ENCODE measurements around the gene MTARC2.

The MTARC2 gene

DNA sequence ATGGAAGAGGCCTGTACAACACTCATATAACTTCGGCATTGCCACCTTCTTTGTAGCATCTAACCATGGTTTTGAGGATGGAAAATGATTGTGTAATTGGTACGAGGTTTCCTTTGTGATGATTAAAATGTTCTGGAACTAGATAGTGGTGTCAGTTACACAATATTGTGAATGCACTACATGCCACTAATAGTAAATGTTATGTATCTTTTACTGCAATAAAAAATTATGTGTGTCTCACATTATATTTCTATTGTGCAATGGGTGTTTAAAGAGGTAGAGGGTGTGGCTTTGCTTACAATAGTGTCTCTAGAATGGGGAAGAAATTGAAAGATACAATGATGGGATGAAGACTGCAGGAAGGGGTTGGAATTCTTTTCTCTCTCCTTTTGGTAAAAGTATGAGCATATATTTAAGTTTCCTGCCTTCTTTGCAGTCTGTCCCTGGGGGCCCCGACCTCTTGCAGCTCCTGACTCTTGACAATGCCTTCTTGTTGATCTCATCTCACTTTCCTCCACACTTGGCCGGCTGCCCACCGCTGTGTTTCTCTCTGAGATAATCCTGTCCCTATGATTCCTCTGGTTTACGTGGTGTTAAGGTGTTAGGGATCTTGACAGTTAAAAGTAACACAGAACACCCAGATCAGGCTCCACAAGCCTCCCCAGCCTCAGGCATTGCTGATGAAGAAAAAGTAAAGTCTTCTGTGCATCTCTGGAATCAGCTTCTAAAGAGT lies 77.9 kb downstream of the MTARC2 start:
- no peaks in the 10 kb centered on the region for H3K9me3 ChIP-seq (ENCODE audit: control insufficient read depth, low read length)
- no peaks in the 10 kb centered on the region for H3K27me3 ChIP-seq (ENCODE audit: control insufficient read depth, insufficient read depth, low read length)
- H3K9ac ChIP-seq (ENCODE audit: low read length): no peak overlapping the region
- H3K4me3 ChIP-seq (ENCODE audit: low read length): no peak overlapping the region
- peaks cover 8% of the 10 kb centered on the region for H3K4me1 ChIP-seq (ENCODE audit: control insufficient read depth, insufficient read depth, low read length)
- H3K36me3 ChIP-seq (ENCODE audit: control insufficient read depth, insufficient read depth, low read length): no peaks in the 10 kb centered on the region

DNA sequence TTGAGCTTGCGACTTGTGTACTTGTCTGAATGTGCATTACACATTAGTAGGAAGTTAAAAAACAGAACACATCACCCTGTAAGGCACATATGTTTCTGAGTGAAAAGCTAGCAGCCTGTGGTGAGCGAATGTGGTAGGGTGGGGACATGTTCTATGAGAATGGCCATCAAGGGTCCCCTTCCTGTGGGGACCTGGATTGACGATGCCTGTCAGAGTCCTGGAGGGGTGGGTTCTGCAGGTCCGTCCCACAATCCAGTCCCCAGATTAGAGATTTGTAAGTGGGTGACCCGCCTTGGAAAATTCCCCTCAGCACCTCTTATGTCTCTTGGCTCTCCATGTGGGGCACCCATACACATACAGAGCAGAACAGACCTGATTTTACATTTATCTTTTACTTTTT lies 78.6 kb downstream of the MTARC2 start:
- Histone ChIP-seq H3K4me3 (ENCODE audit: low read length) (no peak overlapping the region), H3K27me3 (ENCODE audit: control insufficient read depth, insufficient read depth, low read length) (no peaks in the 10 kb centered on the region), H3K36me3 (ENCODE audit: control insufficient read depth, insufficient read depth, low read length) (no peaks in the 10 kb centered on the region), H3K9me3 (ENCODE audit: control insufficient read depth, low read length) (no peaks in the 10 kb centered on the region), H3K9ac (ENCODE audit: low read length) (no peak overlapping the region), H3K4me1 (ENCODE audit: control insufficient read depth, insufficient read depth, low read length) (peaks cover 8% of the 10 kb centered on the region)

DNA sequence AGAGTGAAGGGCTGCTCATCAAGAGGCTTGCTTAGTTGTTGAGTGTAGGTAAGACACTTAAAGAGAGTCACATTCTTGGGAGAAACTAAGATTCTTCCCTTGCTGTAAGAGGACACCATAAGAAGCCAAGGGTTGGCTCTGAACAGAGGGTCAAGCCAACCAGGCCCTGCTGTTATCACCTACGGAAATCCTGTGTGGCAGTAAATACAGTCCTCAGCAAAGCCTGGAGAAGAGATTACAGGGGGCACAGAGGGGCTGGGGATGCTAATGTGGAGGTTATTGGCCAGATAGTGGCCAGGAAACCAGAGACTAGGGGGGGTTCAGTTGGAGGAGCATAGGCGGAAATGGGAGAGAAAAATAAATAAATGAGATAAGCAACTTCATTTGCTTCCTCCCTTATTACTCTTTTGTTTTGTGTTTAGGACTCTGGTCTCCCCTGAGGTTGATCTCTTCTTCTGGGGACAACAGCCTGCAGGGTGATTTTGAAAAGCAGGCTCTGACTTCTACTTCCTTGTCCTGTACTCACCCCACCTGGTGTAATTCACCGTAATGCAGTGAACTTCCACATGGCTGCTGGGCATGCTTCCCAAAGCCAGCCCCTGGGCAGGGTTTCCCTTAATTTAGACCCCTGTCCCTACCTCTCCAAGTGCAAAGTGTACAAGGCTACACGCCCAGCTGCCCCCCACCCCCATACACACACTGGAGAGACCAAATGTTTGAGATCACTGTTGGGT lies 79.5 kb downstream of the MTARC2 start:
- Histone ChIP-seq H3K36me3 (ENCODE audit: control insufficient read depth, insufficient read depth, low read length) (no peaks in the 10 kb centered on the region), H3K9ac (ENCODE audit: low read length) (no peak overlapping the region), H3K27me3 (ENCODE audit: control insufficient read depth, insufficient read depth, low read length) (no peaks in the 10 kb centered on the region), H3K9me3 (ENCODE audit: control insufficient read depth, low read length) (no peaks in the 10 kb centered on the region), H3K4me3 (ENCODE audit: low read length) (no peak overlapping the region), H3K4me1 (ENCODE audit: control insufficient read depth, insufficient read depth, low read length) (peaks cover 8% of the 10 kb centered on the region)

DNA sequence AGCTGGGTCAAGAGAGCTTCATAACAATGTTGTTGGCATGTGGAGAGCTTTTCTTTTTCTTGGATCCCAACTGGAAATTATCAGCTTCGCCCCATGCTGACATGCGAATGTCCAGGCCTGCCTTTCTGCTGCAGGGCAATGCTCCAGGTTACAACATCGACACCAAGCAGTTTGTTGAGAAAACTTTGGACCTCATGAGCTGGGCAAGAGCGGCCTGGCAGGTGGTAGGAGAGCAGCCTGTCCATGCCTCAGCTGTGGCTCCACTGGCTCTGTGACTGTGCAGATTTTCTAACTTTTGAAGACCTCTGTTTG lies 80.0 kb downstream of the MTARC2 start:
- H3K4me1 ChIP-seq (ENCODE audit: control insufficient read depth, insufficient read depth, low read length): peaks cover 8% of the 10 kb centered on the region
- no peaks in the 10 kb centered on the region for H3K9me3 ChIP-seq (ENCODE audit: control insufficient read depth, low read length)
- H3K4me3 ChIP-seq (ENCODE audit: low read length): no peak overlapping the region
- no peaks in the 10 kb centered on the region for H3K27me3 ChIP-seq (ENCODE audit: control insufficient read depth, insufficient read depth, low read length)
- H3K36me3 ChIP-seq (ENCODE audit: control insufficient read depth, insufficient read depth, low read length): no peaks in the 10 kb centered on the region
- no peak overlapping the region for H3K9ac ChIP-seq (ENCODE audit: low read length)

DNA sequence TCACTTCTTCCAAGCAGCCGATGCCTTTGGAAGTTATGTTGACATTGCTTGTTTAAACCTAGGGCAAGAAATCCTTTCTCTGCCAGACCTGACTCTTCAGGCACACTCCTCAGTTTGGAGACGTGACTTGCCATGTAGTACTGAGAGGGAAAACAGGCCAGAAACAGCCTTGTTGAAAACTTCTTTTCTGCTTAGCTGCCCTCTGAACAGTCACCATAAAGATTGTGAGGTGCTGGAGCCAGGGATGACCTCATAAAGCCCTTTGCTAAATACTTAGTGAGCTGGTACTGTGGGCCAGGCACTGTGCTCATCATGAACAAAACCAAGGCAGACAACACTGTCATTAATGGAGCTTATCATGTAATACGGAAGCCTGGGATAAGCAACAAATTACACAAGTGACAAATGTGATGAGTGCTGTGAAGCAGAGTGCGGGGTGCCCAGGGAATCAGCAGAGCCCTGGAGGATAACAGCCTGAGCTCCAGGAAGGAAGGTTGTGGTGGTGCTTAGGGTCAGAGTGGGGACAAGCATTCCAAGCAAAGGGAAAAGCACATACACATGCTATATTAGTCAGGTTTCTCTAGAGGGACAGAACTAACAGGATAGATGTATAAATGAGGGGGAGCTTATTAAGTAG lies 80.9 kb downstream of the MTARC2 start:
- peaks cover 8% of the 10 kb centered on the region for H3K4me1 ChIP-seq (ENCODE audit: control insufficient read depth, insufficient read depth, low read length)
- no peak overlapping the region for H3K4me3 ChIP-seq (ENCODE audit: low read length)
- no peaks in the 10 kb centered on the region for H3K36me3 ChIP-seq (ENCODE audit: control insufficient read depth, insufficient read depth, low read length)

DNA sequence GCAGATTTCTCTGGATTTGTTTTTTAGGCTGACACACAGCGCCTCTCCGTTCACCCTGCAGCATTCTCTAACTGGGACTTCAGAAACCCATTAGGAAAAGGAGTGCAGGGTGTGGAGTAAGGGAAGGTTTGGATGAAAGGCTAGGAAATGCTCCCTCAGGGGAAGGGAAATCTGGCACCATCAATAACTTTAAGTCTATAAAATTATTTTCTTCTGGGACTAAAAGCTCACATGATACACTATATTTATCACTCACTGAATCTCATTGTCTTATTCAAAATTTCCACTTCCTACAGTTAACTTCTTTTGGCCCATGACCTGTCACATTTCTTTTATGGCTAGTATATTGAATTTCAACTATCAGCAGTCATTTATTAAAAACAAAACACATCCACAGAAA lies 85.3 kb downstream of the MTARC2 start:
- Histone ChIP-seq H3K9ac (ENCODE audit: low read length) (no peak overlapping the region), H3K36me3 (ENCODE audit: control insufficient read depth, insufficient read depth, low read length) (no peaks in the 10 kb centered on the region), H3K4me1 (ENCODE audit: control insufficient read depth, insufficient read depth, low read length) (no peaks in the 10 kb centered on the region), H3K27me3 (ENCODE audit: control insufficient read depth, insufficient read depth, low read length) (no peaks in the 10 kb centered on the region), H3K4me3 (ENCODE audit: low read length) (no peak overlapping the region), H3K9me3 (ENCODE audit: control insufficient read depth, low read length) (no peaks in the 10 kb centered on the region)

More for the DNA sequence above, 80.9 kb downstream of the MTARC2 start:
- Histone ChIP-seq H3K27me3 (ENCODE audit: control insufficient read depth, insufficient read depth, low read length) (no peaks in the 10 kb centered on the region), H3K9me3 (ENCODE audit: control insufficient read depth, low read length) (no peaks in the 10 kb centered on the region), H3K9ac (ENCODE audit: low read length) (no peak overlapping the region)

Measured in mucosa of stomach (tissue), 1 donor.